Epithelial cell of proximal tubule (primary cell): ENCODE measurements around the gene LCE1E. TPM values are rescaled to one million over a fixed set of nuclear protein-coding genes. Genes with fewer than 3 reads are reported as not detected.

Experiments
- DNase-seq: peaks from one replicate; pipeline ENCODE4 v3.0.0-alpha.2; 2011; ENCODE audit warnings: low read depth
- H3K4me3 ChIP-seq: 2 replicates; pipeline ENCODE4 v1.5.1; 2011; ENCODE audit warnings: low read depth, mild to moderate bottlenecking, low read length
- total RNA-seq: library from RNA; depleted of rRNA; stranded (reverse); fragments of >200 nt; gene quantifications from 2 replicates; pipeline ENCODE4 v1.2.3, GENCODE V29; 2015
- TF ChIP-seq, protein P1 (sequence below): conservative IDR thresholded peaks from 2 replicates; pipeline ENCODE4 v1.5.1; 2012; ENCODE audit warnings: low read depth, mild to moderate bottlenecking, low read length

The LCE1E gene
- total RNA-seq, 1 donor from 2014 or later: not detected

DNA sequence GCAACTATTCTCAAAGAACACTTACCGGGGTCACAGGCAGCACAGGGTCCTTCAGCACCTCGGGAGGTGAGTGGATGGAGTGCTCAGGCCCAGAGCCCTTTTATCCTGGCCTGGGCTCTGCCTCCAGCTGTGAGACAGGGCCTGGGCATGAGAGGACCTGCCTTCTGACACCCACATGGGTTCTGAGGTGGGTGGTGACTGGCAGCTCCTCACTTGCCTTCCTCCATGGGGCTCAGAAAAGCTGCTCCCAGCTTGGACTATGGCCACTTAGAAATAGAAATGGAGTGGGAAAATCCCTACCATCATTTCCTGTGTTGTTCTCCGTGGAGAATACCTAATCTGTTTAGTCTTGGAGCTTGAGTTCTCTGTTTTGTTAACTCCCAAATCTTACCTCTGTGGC is 20.5 kb downstream of the LCE1E start, which contains the start of gene LCE1C:
LCE1C (minus strand) TSS at position 76 of the 400 bp plus-strand sequence. CDS start 1,173 bp downstream, outside the sequence.
- DNase-seq: no peak
- TF ChIP-seq, protein P1, sequence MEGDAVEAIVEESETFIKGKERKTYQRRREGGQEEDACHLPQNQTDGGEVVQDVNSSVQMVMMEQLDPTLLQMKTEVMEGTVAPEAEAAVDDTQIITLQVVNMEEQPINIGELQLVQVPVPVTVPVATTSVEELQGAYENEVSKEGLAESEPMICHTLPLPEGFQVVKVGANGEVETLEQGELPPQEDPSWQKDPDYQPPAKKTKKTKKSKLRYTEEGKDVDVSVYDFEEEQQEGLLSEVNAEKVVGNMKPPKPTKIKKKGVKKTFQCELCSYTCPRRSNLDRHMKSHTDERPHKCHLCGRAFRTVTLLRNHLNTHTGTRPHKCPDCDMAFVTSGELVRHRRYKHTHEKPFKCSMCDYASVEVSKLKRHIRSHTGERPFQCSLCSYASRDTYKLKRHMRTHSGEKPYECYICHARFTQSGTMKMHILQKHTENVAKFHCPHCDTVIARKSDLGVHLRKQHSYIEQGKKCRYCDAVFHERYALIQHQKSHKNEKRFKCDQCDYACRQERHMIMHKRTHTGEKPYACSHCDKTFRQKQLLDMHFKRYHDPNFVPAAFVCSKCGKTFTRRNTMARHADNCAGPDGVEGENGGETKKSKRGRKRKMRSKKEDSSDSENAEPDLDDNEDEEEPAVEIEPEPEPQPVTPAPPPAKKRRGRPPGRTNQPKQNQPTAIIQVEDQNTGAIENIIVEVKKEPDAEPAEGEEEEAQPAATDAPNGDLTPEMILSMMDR: no peak
- no peak within 1 kb of the TSS for H3K4me3 ChIP-seq

DNA sequence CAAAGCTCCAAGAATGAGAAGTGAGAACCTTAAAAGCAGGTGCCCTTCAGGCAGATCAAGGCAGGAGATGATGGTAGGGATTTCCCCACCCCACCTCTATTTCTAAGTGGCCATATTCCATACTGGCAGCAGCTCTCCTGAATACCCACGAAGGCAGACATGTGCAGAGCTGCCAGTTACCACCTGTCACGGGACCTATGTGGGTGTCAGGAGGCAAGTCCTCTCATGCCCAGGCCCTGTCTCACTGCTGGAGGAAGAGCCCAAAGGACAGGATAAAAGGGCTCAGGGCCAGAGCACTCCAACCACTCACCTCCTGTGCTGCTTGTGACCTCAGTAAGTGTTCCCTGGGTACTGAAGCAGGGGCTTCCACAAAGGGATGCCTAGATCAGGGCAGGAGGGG is 25.0 kb downstream of the LCE1E start:
- no peak for DNase-seq
- H3K4me3 ChIP-seq: no peak overlapping the region
- TF ChIP-seq, protein P1: no peak

DNA sequence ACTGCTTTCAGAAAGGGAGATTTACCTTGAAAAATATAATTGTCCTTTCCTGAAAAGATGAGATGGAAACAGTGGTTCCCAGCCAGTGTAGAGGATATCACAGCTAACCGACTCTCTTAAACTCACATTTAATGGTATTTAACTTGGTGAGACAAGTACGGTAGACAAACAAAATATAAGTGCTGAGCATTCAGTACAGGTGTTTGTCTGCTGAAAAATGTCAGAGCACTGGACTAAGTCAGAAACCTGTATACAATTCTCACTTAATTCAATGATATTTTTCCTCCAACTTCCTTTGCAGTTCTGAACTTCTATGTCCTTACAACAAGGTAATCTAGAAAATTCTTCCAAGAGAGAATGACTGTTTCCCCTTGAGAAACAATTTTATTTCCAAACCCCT is 25.6 kb downstream of the LCE1E start, which contains the start of gene LCE1B:
LCE1B (plus strand) TSS at position 301 of the 400 bp plus-strand sequence. CDS start 476 bp downstream, outside the sequence.
- no peak within 1 kb of the TSS for H3K4me3 ChIP-seq
- TF ChIP-seq, protein P1: no peak
- no peak for DNase-seq

DNA sequence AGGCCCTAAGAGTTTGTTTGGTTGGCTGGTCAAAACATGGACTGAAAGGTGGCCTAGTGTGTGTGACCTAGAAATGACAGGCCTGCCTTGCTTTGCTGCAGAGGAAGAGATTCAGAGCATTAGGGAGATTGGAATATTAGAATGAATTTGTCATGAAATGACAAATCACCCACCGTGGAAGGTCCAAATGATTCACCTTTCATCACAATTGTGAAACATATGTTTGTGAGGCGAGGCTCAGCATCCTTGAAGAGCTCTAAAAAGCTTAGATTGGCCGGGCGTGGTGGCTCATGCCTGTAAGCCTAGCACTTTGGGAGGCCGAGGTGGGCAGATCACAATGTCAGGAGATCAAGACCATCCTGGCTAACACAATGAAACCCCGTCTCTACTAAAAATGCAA is 31.3 kb downstream of the LCE1E start:
- TF ChIP-seq, protein P1: no peak
- H3K4me3 ChIP-seq: no peak overlapping the region
- no peak for DNase-seq

DNA sequence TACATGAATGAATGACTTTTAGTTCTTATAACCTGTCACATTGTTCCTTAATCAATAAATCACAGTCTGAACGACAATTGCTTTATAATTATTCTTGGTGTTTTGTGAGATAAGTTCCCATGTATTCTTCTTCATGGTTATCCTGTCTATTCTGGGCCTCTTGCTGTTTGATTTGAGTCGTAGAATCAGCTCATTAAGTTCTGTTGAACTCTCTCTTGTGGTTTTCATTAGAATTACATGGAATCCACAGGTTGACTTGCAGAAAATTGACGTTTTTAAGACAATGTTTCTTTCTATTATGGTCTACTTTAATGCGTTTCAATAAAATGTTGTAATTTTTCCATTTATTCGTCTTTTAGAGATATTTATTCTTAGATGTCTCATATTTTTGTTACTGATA is 37.2 kb downstream of the LCE1E start:
- no peak for DNase-seq
- H3K4me3 ChIP-seq: no peak overlapping the region

DNA sequence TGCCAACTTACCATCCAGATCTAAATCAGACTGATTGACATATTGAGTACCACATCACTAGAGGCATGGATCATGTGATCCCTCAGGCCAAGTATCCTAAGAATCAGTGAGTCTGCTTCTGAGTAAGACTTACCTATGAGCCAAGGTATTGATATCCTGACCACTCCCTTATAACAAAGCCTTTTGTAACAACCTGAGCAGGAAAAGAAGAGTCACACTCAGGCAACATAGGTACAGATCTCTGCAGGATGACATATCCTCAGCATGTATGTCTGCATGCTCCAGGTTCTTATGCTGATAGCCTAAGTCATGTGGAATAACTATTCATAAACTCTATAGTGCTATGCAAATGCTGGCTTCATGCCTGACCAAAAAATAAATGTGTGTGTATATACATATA is 38.9 kb downstream of the LCE1E start:
- TF ChIP-seq, protein P1: no peak
- H3K4me3 ChIP-seq: no peak overlapping the region
- DNase-seq: no peak

More for the DNA sequence above, 37.2 kb downstream of the LCE1E start:
- TF ChIP-seq, protein P1: no peak

GRCh38 chr1:152827173-152827572 is 41.1 kb downstream of the LCE1E start, which contains the start of gene LCE1A:
TSS of gene LCE1A (plus strand) at chr1:152827473. CDS start at chr1:152827473, 0 bp downstream.
- DNase-seq: no peak
- TF ChIP-seq, protein P1: no peak
- H3K4me3 ChIP-seq: no peak within 1 kb of the TSS
